ENCODE data around the gene CCDC57.
"Not testable (repeated sequence)": the region's sequence is repeated elsewhere in the genome, so short reads cannot be mapped to it uniquely, and the experiment has no call there.

The CCDC57 gene

DNA sequence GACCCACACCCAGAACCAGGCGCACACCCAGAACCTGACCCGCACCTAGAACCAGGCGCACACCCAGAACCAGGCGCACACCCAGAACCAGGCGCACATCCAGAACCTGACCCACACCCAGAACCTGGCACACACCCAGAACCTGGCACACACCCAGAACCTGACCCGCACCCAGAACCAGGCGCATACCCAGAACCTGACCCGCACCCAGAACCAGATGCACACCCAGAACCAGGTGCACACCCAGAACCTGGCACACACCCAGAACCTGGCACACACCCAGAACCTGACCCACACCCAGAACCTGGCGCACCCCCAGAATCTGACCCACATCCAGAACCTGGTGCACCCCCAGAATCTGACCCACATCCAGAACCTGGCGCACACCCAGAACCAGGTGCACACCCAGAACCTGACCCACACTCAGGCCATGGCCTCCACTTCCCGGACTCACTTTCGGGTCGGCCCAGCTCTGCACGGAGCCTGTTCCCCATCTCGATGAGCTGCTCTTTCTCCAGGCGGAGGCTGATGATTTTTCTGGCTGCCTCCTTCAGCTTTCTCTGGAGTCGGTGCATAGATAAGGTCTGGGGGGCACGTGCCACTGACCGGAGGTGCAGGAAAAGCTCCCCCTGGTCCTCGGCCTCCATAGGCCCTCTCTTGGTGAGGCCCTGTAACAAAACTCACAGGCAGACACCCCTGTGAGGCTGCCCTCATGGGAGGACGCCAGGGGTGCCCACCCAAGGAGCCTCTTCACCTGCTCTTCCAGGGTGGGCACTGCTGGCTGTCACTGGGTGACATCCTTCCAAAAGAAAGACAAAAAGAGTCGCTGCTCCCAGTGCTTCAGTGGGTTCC is 61.3 kb downstream of the CCDC57 start:
- no peak for DNase-seq

DNA sequence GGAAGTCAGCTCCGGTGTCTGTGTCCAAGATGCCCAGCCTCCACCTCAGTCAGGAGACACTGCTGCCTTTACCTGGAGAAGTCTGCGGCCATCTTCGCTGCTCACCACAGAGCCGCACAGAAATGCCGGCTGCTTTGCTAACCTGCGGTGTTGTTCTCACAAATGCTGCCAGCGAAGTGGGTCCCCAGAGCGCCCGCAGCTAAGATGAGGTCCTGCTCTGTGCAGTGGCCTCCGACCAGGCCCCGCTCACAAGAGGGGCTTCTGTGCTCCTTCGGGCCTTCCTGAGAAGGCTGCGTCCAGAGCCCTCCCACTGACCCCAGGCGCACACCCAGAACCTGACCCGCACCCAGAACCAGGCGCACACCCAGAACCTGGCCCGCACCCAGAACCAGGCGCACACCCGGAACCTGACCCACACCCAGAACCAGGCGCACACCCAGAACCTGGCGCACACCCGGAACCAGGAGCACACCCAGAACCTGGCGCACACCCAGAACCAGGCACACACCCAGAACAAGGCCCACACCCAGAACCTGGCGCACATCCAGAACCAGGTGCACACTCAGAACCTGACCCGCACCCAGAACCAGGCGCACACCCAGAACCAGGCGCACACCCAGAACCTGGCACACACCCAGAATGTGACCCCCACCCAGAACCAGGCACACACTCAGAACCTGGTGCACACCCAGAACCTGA is 63.1 kb downstream of the CCDC57 start:
- DNase-seq, result no peak

DNA sequence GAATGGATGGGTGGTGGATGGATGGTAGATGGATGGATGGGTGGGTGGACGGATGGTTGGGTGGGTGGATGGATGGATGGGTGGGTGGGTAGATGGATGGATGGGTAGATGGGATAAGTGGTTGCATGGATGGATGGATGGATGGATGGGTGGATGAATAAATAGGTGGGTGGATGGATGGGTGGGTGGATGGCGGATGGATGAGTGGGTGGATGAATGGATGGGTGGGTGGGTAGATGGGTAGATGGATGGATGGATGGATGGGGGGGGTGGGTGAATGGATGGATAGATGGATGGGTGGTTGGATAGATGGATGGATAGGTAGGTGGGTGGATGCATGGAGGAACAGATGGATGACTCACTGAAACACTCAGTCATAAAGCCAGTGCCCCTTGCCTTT is 63.6 kb downstream of the CCDC57 start:
- no peak for DNase-seq

DNA sequence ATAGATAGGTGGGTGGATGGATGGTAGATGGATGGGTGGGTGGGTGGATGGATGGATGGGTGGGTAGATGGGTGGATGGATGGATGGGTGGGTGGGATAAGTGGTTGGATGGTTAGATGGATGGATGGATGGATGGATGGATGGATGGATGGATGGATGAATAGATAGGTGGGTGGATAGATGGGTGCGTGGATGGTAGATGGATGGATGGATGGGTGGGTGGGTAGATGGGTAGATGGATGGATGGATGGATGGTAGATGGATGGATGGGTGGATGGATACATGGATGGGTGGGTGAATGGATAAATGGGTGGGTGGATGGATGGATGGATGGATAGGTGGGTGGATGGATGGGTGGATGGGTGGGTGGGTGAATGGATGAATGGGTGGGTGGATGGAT is 64.6 kb downstream of the CCDC57 start:
- DNase-seq, result no peak

DNA sequence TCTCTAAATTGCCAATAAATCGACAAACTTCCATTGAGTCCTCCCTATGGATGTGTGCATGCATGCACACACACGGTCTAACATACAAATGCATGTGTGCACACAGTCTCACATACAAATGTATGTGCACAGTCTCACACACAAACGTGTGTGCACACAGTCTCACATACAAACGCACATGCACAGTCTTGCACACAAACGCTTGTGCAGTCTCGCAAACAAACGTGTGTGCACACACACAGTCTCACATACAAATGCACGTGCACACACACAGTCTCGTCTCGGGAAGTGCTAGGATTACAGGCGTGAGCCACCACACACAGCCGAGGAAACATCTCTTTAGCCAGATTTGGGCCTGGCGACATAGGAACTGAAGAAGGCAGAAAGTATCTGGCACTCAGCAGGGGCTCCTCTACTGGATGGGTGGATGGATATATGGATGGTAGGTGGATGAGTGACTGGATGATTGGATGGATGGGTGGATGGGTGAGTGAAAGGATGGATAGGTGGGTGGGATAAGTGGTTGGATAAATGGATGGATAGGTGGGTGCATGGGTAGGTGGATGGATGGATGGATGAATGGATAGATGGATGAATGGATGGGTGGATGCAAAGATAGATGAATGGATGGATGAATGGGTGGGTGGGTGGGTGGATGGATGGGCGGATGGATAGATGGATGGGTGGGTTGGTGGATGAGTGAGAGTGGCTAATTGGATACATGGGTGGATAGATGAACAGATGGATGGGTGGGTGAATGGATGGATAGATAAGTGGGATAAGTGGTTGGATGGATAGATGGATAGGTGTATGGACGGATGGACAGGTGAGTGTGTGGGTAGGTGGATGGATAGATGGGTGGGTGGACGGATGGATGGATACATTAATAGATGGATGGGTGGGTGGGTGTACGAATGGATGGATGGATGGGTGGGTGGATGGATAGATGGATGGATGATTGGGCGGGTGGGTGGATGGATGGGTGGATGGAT is 65.7 kb downstream of the CCDC57 start:
- no peak for DNase-seq

DNA sequence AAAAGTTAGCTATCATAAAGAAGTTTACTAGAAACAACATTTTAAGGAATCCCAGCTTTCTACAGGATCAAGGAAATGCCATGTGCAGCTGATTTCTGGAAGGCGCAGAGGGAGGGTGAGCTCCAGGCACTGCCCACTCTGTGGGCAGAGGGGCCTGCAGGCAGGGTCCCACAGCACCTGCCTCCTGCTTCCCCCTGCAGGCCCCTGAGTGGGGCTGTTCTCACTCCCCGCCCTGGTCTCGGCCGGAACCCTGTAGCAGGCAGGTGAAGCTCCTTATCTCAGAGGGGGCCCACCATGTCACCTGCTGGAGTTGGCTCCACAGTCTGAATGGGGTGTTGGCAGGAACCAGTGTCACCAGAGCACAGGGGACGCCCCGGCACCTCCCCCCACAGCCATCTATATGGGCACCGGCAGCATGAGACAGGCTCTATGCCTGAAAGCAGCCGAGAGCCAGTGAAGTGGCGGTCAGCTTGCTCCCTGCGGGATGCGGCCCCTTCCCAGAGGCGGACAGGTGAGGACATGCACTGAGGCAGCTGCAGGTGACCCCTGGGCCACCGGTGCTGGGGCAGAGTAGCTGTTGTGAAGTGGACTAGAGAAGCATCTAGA is 67.0 kb downstream of the CCDC57 start:
- DNase-seq, result no peak

DNA sequence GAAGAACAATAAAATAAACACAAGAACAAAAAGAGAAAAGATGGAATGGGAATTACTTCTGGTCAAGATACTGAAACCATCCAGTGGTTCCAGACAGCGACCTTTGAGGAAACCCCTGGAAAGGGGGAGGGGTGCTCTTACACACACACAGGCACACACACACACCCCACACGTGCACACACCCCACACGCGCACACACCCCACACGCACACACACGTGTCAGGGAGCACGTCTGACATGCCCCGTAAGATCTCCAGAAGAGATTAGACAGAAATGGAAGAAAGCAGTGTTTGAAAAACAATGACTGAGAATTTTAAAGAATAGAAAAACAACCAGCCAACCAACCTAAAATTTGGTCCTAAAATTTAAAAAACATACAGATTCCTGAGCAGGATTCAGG is 69.3 kb downstream of the CCDC57 start:
- no peak for DNase-seq

DNA sequence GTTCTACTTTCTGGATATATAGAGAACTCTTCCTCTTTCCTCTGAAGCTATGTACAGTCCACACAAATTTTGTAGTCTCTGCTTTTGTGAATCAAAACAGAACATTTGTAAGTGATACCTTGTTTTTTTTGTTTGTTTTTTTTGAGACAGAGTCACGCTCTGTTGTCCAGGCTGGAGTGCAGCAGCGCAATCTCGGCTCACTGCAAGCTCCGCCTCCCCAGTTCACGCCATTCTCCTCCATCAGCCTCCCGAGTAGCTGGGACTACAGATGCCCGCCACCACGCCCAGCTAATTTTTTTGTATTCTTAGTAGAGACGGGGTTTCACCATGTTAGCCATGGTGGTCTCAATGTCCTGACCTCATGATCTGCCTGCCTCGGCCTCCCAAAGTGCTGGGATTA is 72.7 kb downstream of the CCDC57 start:
- DNase-seq, result not testable (repeated sequence)

DNA sequence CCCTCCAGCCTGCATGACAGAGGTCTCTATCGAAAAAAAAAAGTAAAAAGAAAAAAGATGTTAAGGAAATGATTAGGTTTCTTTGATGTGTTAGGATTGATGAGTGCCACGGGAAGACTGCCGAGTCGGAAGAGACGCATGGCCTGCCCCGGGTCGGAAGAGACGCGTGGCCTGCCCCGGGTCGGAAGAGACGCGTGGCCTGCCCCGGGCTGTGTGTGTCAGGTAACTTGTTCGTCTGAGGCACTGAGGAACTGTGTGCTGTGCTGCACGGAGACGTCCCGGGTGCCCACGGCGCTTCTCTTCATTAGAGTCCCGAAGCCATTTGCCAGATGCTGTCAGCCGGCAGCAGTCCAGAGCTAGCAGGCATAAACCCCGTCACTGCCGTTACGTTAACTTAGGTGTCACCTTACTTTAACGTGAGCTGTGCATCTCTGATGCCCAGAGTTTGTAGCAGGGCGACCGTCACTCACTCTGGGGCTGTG is 74.1 kb downstream of the CCDC57 start:
- no peak for DNase-seq

DNA sequence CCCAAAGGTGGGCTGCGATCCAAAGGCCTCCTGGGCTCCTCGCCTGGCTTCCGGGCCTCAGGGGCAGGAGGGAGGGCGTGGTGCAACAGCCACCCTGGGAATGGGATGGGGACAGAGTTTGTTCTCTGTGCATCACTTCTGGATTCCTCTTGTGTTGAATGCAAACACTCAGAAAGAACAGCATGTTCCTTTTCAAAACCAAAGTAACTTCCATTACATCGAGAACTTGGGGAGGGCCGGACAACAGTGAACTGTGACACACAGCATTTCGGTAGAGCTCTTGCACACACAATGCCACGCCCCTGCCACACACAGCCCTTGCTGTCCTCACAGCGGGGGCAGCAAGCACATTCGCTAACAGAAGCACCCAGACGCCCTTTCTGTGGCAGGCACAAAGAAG is 78.5 kb downstream of the CCDC57 start:
- no peak for DNase-seq

DNA sequence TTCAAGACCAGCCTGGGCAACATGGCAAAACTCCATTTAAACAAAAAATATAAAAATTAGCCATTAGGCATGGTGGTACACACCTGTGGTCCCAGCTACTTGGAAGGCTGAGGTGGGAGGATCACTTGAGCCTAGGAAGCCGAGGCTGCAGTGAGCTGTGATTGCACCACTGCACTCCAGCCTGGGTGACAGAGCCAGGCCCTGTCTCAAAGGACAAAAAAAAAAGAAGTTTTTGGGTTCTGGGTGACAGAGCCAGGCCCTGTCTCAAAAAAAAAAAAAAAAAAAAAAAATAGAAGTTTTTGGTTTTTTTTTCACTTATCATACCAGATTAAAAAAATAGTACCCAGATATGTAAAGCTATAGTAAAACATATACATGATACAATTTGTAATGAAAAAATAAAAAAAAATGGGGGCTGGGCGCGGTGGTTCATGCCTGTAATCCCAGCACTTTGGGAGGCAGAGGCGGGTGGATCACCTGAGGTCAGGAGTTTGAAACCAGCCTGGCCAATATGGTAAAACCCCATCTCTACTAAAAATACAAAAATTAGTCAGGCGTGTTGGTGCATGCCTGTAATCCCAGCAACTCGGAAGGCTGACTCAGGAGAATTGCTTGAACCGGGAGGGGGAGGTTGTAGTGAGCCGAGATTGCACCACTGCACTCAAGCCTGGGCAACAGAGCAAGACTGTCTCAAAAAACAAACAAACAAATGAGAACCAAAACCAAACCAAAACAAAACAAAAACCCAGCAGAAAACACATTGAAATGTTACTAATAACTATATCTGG is 79.3 kb downstream of the CCDC57 start:
- DNase-seq, result not testable (repeated sequence)

DNA sequence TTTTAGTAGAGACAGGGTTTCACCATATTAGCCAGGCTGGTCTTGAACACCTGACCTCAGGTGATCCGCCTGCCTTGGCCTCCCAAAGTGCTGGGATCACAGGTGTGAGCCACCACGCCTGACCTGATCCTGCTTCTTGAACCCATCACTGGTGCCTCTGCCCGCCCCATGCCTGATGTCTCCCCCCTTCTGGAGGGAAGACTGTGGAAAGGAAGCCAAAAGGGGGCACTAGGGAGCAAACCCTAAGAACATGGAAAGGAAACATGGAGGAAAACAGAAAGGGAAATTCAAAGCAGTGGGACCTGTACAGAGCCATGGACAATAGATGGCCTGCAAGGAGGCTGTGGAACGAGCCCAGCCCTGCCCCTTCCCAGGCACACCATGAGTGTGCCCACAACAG is 83.5 kb downstream of the CCDC57 start:
- no peak for DNase-seq

DNA sequence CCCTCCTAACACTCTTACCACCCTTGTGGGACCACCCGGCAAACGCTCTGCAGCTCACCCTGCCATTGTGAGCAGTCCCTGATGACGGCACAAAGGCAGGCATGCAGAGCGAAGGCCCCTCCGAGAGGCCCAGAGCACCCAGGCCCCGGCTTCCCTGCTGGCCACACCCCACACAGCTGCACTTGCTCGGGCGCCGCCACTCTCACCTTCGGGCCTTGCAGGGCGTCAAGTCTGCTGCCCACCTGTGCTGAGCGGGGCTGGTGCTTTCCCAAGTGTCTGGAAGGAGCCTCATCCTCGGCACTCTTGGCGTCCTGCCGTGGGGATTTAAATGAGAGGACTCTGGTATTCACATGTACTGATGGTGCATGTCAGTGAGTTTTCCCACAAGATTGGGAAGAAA is 84.4 kb downstream of the CCDC57 start:
- no peak for DNase-seq

DNA sequence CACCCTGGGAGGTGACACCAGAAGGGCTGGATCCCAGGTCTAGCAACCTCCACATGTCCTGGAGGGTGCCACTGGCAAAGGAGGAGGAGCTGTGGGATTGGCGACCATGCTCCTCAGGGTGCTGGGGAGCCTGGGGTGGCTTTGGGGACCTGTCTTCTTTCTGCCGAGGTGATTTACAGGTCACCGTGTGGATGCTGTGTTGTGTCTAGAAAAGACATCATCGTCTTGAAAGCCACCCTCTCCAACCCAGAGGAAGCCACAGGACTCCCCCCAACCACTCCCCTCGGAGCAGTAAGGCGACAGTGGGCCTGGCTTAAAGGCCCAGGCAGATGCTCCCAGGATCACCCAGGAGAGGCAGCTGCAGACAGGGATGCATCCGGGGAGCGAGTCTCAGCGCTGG is 84.9 kb downstream of the CCDC57 start:
- no peak for DNase-seq

DNA sequence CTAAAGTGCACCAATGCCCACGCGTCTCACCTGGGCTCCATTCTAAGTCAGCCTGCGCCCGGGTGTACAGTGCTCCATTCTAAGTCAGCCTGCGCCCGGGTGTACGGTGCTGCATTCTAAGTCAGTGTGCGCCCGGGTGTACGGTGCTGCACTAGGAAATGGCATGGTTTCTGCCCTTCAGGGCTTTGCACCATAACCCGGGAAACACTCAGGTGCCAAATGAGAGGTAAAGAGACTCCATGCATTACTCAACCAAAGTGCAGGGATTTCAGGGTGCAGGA is 85.4 kb downstream of the CCDC57 start:
- DNase-seq, result no peak

DNA sequence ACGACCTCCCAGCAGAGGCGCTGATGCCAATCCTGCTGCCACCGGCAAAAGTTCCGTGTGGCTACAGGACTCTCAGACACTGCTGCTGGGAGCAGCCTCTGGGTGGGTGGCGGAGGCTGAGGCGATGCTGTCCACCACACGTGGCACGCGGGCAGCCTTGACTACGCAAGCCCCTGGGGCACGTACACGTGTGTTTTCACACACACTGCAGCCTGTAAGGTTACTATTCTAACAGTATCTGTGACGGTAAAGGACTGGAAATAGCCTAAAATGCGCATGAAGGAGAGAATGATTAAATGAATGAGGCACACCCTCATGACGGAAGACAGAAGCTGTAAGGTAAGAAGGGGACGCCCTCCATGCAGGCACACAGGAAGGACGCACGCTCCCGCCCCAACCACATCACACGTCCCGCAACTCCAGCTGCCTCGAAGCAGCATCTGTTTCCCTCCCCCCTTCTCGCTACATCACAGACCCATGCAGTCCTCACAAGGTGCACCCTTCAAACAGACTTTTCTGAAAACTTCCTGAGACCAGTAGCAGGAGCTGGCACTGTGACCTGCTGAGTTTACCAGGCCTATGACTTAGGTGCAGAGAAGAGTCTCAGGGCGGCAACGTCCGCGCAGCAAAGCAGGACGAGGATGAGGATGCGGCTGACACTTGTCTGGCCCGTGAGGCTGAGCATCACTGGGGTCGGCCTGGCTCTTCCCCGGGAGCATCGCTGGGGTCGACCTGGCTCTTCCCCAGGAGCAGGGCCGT is 85.9 kb downstream of the CCDC57 start:
- no peak for DNase-seq

DNA sequence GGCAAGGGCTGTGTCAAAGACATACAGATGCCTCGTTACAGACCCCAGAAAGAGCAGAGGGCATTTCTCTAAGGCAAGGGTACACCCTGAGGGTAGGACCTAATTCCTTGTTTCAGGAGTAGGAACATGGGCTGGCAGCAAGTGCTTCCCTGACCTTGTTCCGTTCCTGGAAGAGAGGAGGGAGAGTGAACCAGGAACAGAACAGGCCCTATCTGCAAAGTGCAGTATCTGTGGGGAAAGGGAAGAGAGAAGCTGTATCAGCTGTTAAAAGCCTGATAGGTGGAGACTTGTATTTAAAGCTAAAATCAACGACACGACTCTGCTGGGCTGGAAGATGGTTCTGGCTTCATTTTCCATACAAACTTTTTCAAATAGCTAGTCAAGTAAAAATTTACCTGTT is 88.5 kb downstream of the CCDC57 start:
- no peak for DNase-seq

DNA sequence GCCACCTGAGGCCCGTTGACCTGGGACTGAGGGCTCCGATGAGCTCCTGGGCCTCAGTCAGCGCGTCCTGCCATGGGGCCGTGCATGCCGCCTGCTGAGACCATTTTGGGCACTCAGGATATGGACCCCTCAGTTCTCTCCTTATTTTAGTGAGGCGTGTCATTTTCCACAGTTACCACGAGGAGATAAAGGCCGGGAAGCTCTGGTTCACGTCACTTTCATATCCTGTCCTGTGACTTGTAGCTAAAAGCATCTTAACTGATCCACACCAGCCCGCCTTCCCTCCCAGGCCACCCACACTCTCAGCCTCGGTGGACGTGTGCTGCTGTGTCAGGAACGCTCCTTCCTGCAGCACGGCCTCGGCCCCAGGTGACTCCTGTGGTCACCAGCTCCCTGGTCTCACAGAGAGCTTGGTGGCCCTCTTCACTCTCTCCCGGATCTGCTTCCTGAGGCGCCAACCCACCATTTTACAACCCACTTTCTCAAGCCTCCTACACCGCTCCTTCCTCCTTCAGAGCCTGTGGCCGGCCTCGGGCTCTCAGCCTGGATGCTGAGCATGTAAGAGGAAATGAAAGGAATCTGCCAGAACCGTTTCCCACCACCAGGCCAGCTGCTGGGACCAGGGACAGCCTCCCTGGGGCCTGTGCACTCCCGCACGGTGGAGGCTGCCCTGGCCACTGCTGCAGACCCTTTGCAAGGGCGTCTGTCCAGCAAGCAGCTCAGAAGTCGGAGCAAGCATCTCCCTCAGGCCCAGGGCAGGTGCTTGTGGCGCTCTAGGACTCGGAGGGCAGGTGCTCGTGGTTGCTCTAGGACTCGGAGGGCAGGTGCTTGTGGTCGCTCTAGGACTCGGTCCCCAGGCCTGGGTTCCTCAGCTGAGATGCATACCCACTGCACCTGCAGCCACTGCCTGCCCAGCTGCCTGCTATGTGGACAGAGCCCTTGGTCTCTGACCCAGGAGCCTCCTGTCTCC is 90.7 kb downstream of the CCDC57 start:
- no peak for DNase-seq

DNA sequence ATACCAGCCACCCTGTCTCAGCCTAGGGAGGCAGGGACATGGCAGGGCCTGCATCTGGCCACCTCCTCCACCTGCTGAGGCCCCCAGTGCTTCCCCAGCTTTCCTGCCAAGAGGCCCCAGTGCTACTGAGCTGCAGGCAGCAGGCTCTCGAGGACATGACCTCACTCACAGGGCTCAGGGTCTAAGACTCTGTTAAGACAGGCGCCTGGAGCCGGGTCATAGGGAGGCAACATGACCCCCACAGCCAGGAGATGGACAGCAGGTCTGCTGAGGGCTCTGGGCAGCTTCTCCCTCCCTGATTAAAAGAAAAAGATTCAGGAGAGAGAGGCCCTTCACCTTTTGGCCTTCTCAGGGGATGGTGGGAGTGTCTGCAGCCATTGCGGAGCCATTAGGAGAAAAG is 91.4 kb downstream of the CCDC57 start:
- DNase-seq, result no peak

DNA sequence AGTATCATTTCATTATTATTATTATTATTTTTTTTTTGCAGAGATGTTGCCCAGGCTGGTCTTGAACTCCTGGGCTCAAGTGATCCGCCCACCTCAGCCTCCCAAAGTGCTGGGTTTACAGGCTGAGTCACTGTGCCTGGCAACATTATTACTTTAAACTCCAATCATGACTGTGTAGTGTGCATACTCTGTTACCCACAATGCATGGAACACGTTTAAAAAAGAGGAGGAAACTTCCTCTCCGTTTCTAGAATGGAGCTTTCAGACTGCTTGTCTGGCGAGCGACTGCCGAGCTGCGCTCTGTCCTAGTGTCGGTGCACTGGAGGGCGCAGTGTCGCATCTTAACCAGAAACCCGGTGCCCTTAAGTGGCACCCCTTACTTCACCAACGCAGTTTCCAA is 92.5 kb downstream of the CCDC57 start:
- DNase-seq, result no peak

Measured in T1000 (cell line).